Mucosa of descending colon (tissue), 3 donors: ENCODE results near the gene ABCC4. TPM values are rescaled to one million over a fixed set of nuclear protein-coding genes. Genes with fewer than 3 reads are reported as not detected.

Source experiments
- ATAC-seq: fragments of 200-7000 bp; cut with Tn5 transposase; one replicate; pipeline ENCODE4 v1.9.1; 2020; ENCODE audit warnings: mild to moderate bottlenecking, moderate library complexity
- DNase-seq, 3 donors: peaks; one replicate each; pipeline ENCODE4 v3.0.0-alpha.2; 2020
- H3K36me3 ChIP-seq: fragments of 200-600 bp; one replicate; pipeline ENCODE4 v1.8.0; 2021; ENCODE audit warnings: low read depth, mild to moderate bottlenecking
- H3K4me1 ChIP-seq: fragments of 200-600 bp; one replicate; pipeline ENCODE4 v1.8.0; 2021; ENCODE audit warnings: low read depth, mild to moderate bottlenecking
- H3K4me3 ChIP-seq: fragments of 200-600 bp; one replicate; pipeline ENCODE4 v1.8.0; 2021; ENCODE audit warnings: mild to moderate bottlenecking
- H3K9me3 ChIP-seq: fragments of 200-600 bp; one replicate; pipeline ENCODE4 v1.8.0; 2021; ENCODE audit warnings: mild to moderate bottlenecking
- CTCF ChIP-seq: fragments of 200-600 bp; IDR thresholded peaks from one replicate; pipeline ENCODE4 v1.8.0; 2022; ENCODE audit warnings: antibody characterized with exemption, mild to moderate bottlenecking
- intact Hi-C, 2 donors: fragments of 100-400 bp; cut with DNase I in 1 of 2; cut with micrococcal nuclease in 1 of 2; formaldehyde crosslinking; loops; one replicate each; pipeline versions ENCODE4 v1.11.0 to v1.11.1; 2022; cut with DNase I, micrococcal nuclease
- total RNA-seq, 3 donors: library from RNA; stranded (reverse); fragmentation: NEBNext Ultra II Directional in 2 of 3; extraction: Animal tissue kit (Norgen Biotek cat#: 25700) in 2 of 3; gene quantifications; one replicate each; pipeline versions ENCODE4 v1.2.1 to v1.2.4, GENCODE V29; 2021 to 2023
- donor health status: DM: no; HTN: no; CAD: no; lungs with moderate emphysema.
- donor health status: DM: no; HTN: no; CAD: no.
- donor health status: DM: no; HTN: yes; CAD: no.

The ABCC4 gene
- total RNA-seq, 3 donors from 2014 or later, result 19.3 to 35.1 (median 30.2) TPM

GRCh38 chr13:95246292-95247082 is 54.8 kb downstream of the ABCC4 start:
- Histone ChIP-seq H3K9me3 (no peaks in the 10 kb centered on the region), H3K36me3 (no peaks in the 10 kb centered on the region), H3K4me1 (peaks cover 7% of the 10 kb centered on the region), H3K4me3 (no peak overlapping the region)
- no peak for TF ChIP-seq CTCF
- ATAC-seq, result peak; percentile 72
- DNase-seq, result no peak
- intact Hi-C loops, result no loop called here

GRCh38 chr13:95245071-95245470 is 56.2 kb downstream of the ABCC4 start:
- no peak for DNase-seq

GRCh38 chr13:95243207-95243606 is 58.0 kb downstream of the ABCC4 start:
- intact Hi-C loops, result no loop called here
- Histone ChIP-seq H3K4me1 (peaks cover 7% of the 10 kb centered on the region), H3K4me3 (no peak overlapping the region), H3K9me3 (no peaks in the 10 kb centered on the region), H3K36me3 (no peaks in the 10 kb centered on the region)
- DNase-seq (no peak), ATAC-seq (no peak)
- TF ChIP-seq CTCF, result no peak

More at GRCh38 chr13:95245071-95245470, 56.2 kb downstream of the ABCC4 start:
- TF ChIP-seq CTCF, result no peak
- Histone ChIP-seq H3K4me3 (no peak overlapping the region), H3K36me3 (no peaks in the 10 kb centered on the region), H3K4me1 (peaks cover 7% of the 10 kb centered on the region), H3K9me3 (no peaks in the 10 kb centered on the region)
- no peak for ATAC-seq
- intact Hi-C loops, result no loop called here

GRCh38 chr13:95241321-95241720 is 59.9 kb downstream of the ABCC4 start:
- Histone ChIP-seq H3K36me3 (no peaks in the 10 kb centered on the region), H3K4me3 (no peak overlapping the region), H3K4me1 (peaks cover 5% of the 10 kb centered on the region), H3K9me3 (no peaks in the 10 kb centered on the region)
- intact Hi-C loops, result no loop called here
- ATAC-seq (no peak), DNase-seq (no peak)
- no peak for TF ChIP-seq CTCF

GRCh38 chr13:95239283-95239682 is 62.0 kb downstream of the ABCC4 start:
- Histone ChIP-seq H3K36me3 (no peaks in the 10 kb centered on the region), H3K9me3 (no peaks in the 10 kb centered on the region), H3K4me3 (no peak overlapping the region), H3K4me1 (no peaks in the 10 kb centered on the region)
- TF ChIP-seq CTCF, result no peak
- DNase-seq (no peak), ATAC-seq (no peak)
- intact Hi-C loops, result no loop called here
